NB4 (cell line): ENCODE data around the gene RMDN3.

Source experiments
- POLR2A ChIP-seq: IDR thresholded peaks from 2 replicates; pipeline ENCODE4 v1.6.1; 2011; ENCODE audit warnings: mild to moderate bottlenecking; ENCODE audit not compliant: insufficient read length; ENCODE audit errors: extremely low read depth
- TF ChIP-seq, protein P1 (sequence below): IDR thresholded peaks from one replicate; pipeline ENCODE4 v1.5.1; 2012; ENCODE audit warnings: low read depth, low read length
- TF ChIP-seq, protein P2 (sequence below): IDR thresholded peaks from 2 replicates; pipeline ENCODE4 v1.6.1; 2011; ENCODE audit warnings: low read depth, low read length

DNA sequence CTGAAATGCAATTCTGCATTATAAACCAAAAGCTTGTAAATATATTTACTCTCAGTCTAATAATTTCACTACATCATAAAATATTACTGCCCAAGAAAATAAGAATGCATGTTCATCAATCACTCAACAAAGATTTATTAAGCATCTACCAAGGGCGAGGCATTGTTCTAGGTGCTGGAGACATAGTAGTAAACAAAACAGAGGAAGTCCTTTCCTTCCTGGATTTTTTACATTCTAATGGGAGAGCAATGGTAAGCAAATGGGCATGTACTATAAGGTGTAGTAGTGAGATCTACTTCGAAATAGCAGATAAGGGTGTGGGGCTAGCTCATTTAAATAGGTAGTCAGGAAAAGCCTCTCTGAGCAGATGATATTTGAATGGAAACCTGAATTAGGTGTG is 41.0 kb upstream of the RMDN3 start:
- TF ChIP-seq, protein P1, sequence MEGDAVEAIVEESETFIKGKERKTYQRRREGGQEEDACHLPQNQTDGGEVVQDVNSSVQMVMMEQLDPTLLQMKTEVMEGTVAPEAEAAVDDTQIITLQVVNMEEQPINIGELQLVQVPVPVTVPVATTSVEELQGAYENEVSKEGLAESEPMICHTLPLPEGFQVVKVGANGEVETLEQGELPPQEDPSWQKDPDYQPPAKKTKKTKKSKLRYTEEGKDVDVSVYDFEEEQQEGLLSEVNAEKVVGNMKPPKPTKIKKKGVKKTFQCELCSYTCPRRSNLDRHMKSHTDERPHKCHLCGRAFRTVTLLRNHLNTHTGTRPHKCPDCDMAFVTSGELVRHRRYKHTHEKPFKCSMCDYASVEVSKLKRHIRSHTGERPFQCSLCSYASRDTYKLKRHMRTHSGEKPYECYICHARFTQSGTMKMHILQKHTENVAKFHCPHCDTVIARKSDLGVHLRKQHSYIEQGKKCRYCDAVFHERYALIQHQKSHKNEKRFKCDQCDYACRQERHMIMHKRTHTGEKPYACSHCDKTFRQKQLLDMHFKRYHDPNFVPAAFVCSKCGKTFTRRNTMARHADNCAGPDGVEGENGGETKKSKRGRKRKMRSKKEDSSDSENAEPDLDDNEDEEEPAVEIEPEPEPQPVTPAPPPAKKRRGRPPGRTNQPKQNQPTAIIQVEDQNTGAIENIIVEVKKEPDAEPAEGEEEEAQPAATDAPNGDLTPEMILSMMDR = no peak
- TF ChIP-seq, protein P2, sequence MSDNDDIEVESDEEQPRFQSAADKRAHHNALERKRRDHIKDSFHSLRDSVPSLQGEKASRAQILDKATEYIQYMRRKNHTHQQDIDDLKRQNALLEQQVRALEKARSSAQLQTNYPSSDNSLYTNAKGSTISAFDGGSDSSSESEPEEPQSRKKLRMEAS = no peak
- TF ChIP-seq POLR2A = no peak
